Measurements from ENCODE around the gene DIAPH1.

Gene DIAPH1

DNA sequence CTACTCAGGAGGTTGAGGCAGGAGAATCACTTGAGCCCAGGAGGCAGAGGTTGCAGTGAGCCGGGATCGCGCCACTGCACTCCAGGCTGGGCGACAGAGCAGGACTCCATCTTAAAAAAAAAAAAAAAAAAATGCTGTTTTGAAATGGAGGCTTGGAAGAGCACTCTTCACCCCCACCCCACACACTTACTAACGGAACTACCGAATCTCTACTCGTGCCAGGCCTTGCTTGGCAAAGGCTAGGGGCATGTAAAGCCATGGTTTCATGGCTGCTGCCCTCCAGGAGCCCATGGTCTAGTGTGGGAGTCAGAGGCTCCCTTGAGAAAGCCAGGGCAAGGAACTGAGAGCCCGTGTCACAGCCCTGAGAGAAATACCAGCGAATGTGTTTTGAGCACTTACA is 108.6 kb downstream of the DIAPH1 start:
- TF ChIP-seq EZH2 (optimal IDR thresholded peaks at IDR 0.05; ENCODE audit: low read depth, low read length) = no peak
- no peak for TF ChIP-seq EZH2phosphoT487 (IDR thresholded peaks at IDR 0.05; ENCODE audit: low read length)
- TF ChIP-seq, protein P1, sequence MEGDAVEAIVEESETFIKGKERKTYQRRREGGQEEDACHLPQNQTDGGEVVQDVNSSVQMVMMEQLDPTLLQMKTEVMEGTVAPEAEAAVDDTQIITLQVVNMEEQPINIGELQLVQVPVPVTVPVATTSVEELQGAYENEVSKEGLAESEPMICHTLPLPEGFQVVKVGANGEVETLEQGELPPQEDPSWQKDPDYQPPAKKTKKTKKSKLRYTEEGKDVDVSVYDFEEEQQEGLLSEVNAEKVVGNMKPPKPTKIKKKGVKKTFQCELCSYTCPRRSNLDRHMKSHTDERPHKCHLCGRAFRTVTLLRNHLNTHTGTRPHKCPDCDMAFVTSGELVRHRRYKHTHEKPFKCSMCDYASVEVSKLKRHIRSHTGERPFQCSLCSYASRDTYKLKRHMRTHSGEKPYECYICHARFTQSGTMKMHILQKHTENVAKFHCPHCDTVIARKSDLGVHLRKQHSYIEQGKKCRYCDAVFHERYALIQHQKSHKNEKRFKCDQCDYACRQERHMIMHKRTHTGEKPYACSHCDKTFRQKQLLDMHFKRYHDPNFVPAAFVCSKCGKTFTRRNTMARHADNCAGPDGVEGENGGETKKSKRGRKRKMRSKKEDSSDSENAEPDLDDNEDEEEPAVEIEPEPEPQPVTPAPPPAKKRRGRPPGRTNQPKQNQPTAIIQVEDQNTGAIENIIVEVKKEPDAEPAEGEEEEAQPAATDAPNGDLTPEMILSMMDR (IDR thresholded peaks at IDR 0.05; ENCODE audit: low read length) = no peak
- peaks cover 44% of the 10 kb centered on the region for H3F3A ChIP-seq (ENCODE audit: insufficient read depth, low read length)

DNA sequence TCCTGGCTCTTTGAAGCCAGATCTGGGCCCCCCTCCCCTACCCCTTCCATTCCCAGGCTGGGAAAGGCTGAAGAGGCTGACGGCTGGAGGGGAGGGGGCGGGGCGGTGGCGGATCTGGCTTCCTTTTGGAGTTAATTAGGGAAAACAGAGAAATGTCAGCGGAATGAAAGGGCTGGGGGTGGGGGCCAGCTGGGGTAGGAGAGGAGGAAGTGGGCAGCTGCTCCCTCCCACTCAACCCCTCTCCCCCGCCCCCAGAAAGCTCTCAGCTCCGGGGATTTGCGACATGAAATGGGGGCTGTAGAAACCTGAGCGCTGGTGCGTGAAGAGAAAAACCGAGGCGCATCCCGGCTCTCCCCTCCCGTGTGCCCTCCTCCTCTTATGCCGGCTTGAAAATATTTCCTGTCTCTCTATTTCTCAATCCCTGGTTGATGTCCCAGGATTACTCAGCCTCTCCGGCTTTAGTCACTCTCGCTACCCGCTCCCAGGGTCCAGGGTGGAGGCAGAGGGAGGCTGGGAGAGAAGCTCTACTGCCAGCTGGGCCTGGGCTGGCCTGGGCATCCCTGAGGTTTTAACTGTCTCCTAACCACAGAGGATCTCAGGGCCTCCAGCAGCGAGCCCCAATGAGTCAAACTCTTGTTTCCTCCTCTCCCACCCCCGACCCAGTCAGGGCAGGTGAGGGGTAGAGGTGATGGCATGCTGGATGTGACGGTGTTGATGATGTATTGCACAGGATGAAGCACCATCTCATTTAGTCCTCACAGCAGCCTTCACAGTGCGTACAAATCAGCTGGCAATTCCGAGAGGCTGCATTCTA is 109.8 kb downstream of the DIAPH1 start:
- Histone ChIP-seq H3K27me3 (replicated peaks; ENCODE audit: insufficient read depth, low read length) (no peaks in the 10 kb centered on the region), H2AFZ (ENCODE audit: low read length) (no peak overlapping the region), H3K9ac (ENCODE audit: low read length) (peak overlapping the region; percentile 61; the same call in 1 of the 2 replicates), H3K4me1 (ENCODE audit: low read length) (peaks cover 48% of the 10 kb centered on the region), H3F3A (ENCODE audit: insufficient read depth, low read length) (peaks cover 34% of the 10 kb centered on the region), H3K9me3 (replicated peaks; ENCODE audit: insufficient read depth, low read length) (no peaks in the 10 kb centered on the region), H3K9me2 (replicated peaks; ENCODE audit: insufficient read depth, low read length) (no peaks in the 10 kb centered on the region), H3K4me3 (ENCODE audit: low read length) (peak overlapping the region; percentile 20; the same call in 1 of the 2 replicates), H3K4me2 (ENCODE audit: low read depth, low read length) (peak overlapping the region; percentile 74; the same call in 1 of the 2 replicates), H3K27ac (ENCODE audit: low read length) (peak overlapping the region; percentile 83), H3K79me2 (ENCODE audit: low read length) (0 out of 2 replicates have a peak, but pooled peaks cover 6% of the 10 kb centered on the region), H4K20me1 (ENCODE audit: insufficient read depth, low read length) (no peaks in the 10 kb centered on the region), H3K36me3 (replicated peaks; ENCODE audit: insufficient read depth, low read length) (no peaks in the 10 kb centered on the region)
- DNase-seq = no peak
- TF ChIP-seq EZH2phosphoT487 (IDR thresholded peaks at IDR 0.05; ENCODE audit: low read length) (no peak), EZH2 (optimal IDR thresholded peaks at IDR 0.05; ENCODE audit: low read depth, low read length) (no peak)
- TF ChIP-seq, protein P1 (IDR thresholded peaks at IDR 0.05; ENCODE audit: low read length) = no peak

More for the DNA sequence above, 108.6 kb downstream of the DIAPH1 start:
- Histone ChIP-seq H3K9me3 (replicated peaks; ENCODE audit: insufficient read depth, low read length) (no peaks in the 10 kb centered on the region), H3K79me2 (ENCODE audit: low read length) (0 out of 2 replicates have a peak, but pooled peaks cover 6% of the 10 kb centered on the region), H3K9me2 (replicated peaks; ENCODE audit: insufficient read depth, low read length) (no peaks in the 10 kb centered on the region), H4K20me1 (ENCODE audit: insufficient read depth, low read length) (no peaks in the 10 kb centered on the region), H2AFZ (ENCODE audit: low read length) (no peak overlapping the region), H3K27me3 (replicated peaks; ENCODE audit: insufficient read depth, low read length) (no peaks in the 10 kb centered on the region), H3K9ac (ENCODE audit: low read length) (peak overlapping the region; percentile 61), H3K4me3 (ENCODE audit: low read length) (peak overlapping the region; percentile 49), H3K4me1 (ENCODE audit: low read length) (peaks cover 59% of the 10 kb centered on the region), H3K27ac (ENCODE audit: low read length) (peak overlapping the region; percentile 83; the same call in 1 of the 2 replicates), H3K4me2 (ENCODE audit: low read depth, low read length) (peak overlapping the region; percentile 74), H3K36me3 (replicated peaks; ENCODE audit: insufficient read depth, low read length) (no peaks in the 10 kb centered on the region)
- no peak for DNase-seq

DNA sequence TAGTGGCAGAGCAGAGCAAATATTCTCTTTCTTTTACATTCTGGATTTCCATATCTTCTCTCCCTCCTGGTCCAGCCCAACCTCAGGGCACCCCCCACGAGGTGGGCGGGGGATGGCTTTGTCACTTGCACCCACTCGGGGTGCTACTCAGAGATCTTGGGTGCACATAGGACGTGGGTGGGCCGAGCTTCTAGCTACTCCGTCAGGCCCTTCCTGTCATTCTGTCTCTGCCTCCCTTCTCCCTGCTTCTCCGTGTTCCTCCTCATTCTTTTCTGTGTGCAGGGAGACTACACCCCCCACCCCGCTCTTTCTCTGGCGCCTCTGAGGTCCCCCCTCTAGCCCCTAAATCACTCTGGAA is 110.4 kb downstream of the DIAPH1 start:
- DNase-seq = no peak

More for the DNA sequence above, 110.4 kb downstream of the DIAPH1 start:
- H3K4me1 ChIP-seq (ENCODE audit: low read length) = peaks cover 48% of the 10 kb centered on the region
- H3K9me2 ChIP-seq (replicated peaks; ENCODE audit: insufficient read depth, low read length) = no peaks in the 10 kb centered on the region
- peak overlapping the region; percentile 74 for H3K4me2 ChIP-seq (ENCODE audit: low read depth, low read length)
- no peaks in the 10 kb centered on the region for H3K9me3 ChIP-seq (replicated peaks; ENCODE audit: insufficient read depth, low read length)
- H3K27ac ChIP-seq (ENCODE audit: low read length) = peak overlapping the region; percentile 83
- H3F3A ChIP-seq (ENCODE audit: insufficient read depth, low read length) = peaks cover 29% of the 10 kb centered on the region
- H3K36me3 ChIP-seq (replicated peaks; ENCODE audit: insufficient read depth, low read length) = no peaks in the 10 kb centered on the region
- peak overlapping the region; percentile 34; the same call in 1 of the 2 replicates for H3K9ac ChIP-seq (ENCODE audit: low read length)
- no peaks in the 10 kb centered on the region for H4K20me1 ChIP-seq (ENCODE audit: insufficient read depth, low read length)
- H3K79me2 ChIP-seq (ENCODE audit: low read length) = 0 out of 2 replicates have a peak, but pooled peaks cover 6% of the 10 kb centered on the region
- no peak overlapping the region for H2AFZ ChIP-seq (ENCODE audit: low read length)
- 0 out of 2 replicates have a peak overlapping the region, but pooled peaks have one; percentile 20 for H3K4me3 ChIP-seq (ENCODE audit: low read length)
- no peaks in the 10 kb centered on the region for H3K27me3 ChIP-seq (replicated peaks; ENCODE audit: insufficient read depth, low read length)
- TF ChIP-seq EZH2 (optimal IDR thresholded peaks at IDR 0.05; ENCODE audit: low read depth, low read length) (no peak), EZH2phosphoT487 (IDR thresholded peaks at IDR 0.05; ENCODE audit: low read length) (no peak)
- TF ChIP-seq, protein P1 (IDR thresholded peaks at IDR 0.05; ENCODE audit: low read length) = no peak
